ENCODE data around the gene NFATC2. TPM values are rescaled to one million over a fixed set of nuclear protein-coding genes. Genes with fewer than 3 reads are reported as not detected.

Gene NFATC2
- total and polyA plus RNA-seq, 2 experiments from 2014 or later, result 0.52 to 0.59 TPM

DNA sequence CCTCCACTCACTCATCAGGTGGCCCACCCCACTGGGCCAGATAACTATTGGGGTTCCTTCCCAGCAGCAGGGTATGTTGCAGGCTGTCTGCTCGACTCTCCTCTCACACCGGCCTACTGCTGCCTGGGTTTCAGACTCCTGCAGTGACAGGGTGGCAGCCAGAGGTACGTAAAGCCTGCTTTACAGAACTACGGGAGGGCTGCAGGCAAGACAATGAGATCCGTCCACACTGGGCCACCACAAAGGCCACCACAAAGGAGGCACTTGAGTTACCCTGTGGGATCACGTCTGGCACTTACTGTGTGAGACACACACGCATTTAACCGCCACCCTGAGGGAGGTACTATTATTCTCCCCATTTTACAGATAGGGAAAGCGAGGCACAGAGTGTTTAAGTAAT, 78.5 kb downstream of the NFATC2 start:
- H3K4me1 Mint-ChIP-seq, result peaks cover 7% of the 10 kb centered on the region
- H3K27me3 Mint-ChIP-seq (ENCODE audit: insufficient read depth, low read depth, poor library complexity), result peaks cover 14% of the 10 kb centered on the region
- Histone ChIP-seq H3K36me3 (ENCODE audit: insufficient read depth) (no peaks in the 10 kb centered on the region), H3K9me2 (ENCODE audit: insufficient read depth) (no peaks in the 10 kb centered on the region), H2AFZ (no peak overlapping the region), H3K4me2 (no peak overlapping the region), H4K20me1 (replicated peaks; ENCODE audit: insufficient read depth) (no peaks in the 10 kb centered on the region; the same call in 1 of the 2 replicates), H3F3A (replicated peaks; ENCODE audit: low read depth) (no peaks in the 10 kb centered on the region), H3K4me3 (no peak overlapping the region), H3K27me3 (ENCODE audit: insufficient read depth) (no peaks in the 10 kb centered on the region), H3K4me1 (ENCODE audit: insufficient read depth) (no peaks in the 10 kb centered on the region), H3K27ac (ENCODE audit: low read depth) (no peak overlapping the region), H3K79me2 (replicated peaks; ENCODE audit: insufficient read depth) (no peaks in the 10 kb centered on the region)
- ATAC-seq (peak; percentile 41; the same call in 2 of the 3 replicates), DNase-seq (ENCODE audit: low spot score) (no peak)
- no peak overlapping the region for H3K4me3 Mint-ChIP-seq
- TF ChIP-seq, protein P1, sequence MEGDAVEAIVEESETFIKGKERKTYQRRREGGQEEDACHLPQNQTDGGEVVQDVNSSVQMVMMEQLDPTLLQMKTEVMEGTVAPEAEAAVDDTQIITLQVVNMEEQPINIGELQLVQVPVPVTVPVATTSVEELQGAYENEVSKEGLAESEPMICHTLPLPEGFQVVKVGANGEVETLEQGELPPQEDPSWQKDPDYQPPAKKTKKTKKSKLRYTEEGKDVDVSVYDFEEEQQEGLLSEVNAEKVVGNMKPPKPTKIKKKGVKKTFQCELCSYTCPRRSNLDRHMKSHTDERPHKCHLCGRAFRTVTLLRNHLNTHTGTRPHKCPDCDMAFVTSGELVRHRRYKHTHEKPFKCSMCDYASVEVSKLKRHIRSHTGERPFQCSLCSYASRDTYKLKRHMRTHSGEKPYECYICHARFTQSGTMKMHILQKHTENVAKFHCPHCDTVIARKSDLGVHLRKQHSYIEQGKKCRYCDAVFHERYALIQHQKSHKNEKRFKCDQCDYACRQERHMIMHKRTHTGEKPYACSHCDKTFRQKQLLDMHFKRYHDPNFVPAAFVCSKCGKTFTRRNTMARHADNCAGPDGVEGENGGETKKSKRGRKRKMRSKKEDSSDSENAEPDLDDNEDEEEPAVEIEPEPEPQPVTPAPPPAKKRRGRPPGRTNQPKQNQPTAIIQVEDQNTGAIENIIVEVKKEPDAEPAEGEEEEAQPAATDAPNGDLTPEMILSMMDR (conservative IDR thresholded peaks at IDR 0.05; ENCODE audit: low read depth in 2 of 2), result no peak
- no peak overlapping the region; the same call in 1 of the 2 replicates for H3K27ac Mint-ChIP-seq
- H3K36me3 Mint-ChIP-seq (ENCODE audit: low read depth), result no peaks in the 10 kb centered on the region
- no peaks in the 10 kb centered on the region for H3K9me3 Mint-ChIP-seq

GRCh38 chr20:51463560-51463959, 79.0 kb downstream of the NFATC2 start:
- H3K4me1 ChIP-seq (ENCODE audit: insufficient read depth), result no peaks in the 10 kb centered on the region
- H3K27ac Mint-ChIP-seq, result no peak overlapping the region
- H3K9me2 ChIP-seq (ENCODE audit: insufficient read depth), result no peaks in the 10 kb centered on the region
- no peaks in the 10 kb centered on the region for H3K27me3 ChIP-seq (ENCODE audit: insufficient read depth)
- H3K27me3 Mint-ChIP-seq (ENCODE audit: insufficient read depth, low read depth, poor library complexity), result peaks cover 14% of the 10 kb centered on the region
- no peak overlapping the region for H3K27ac ChIP-seq (ENCODE audit: low read depth)
- no peak overlapping the region for H3K4me3 ChIP-seq
- peaks cover 7% of the 10 kb centered on the region for H3K4me1 Mint-ChIP-seq
- H3K36me3 Mint-ChIP-seq (ENCODE audit: low read depth), result no peaks in the 10 kb centered on the region
- no peaks in the 10 kb centered on the region for H3K36me3 ChIP-seq (ENCODE audit: insufficient read depth)
- H3K4me2 ChIP-seq, result no peak overlapping the region
- no peak overlapping the region for H3K4me3 Mint-ChIP-seq
- H2AFZ ChIP-seq, result no peak overlapping the region
- H3K9me3 Mint-ChIP-seq, result no peaks in the 10 kb centered on the region
- H4K20me1 ChIP-seq (replicated peaks; ENCODE audit: insufficient read depth), result no peaks in the 10 kb centered on the region; the same call in 1 of the 2 replicates
- no peaks in the 10 kb centered on the region for H3F3A ChIP-seq (replicated peaks; ENCODE audit: low read depth)
- H3K79me2 ChIP-seq (replicated peaks; ENCODE audit: insufficient read depth), result no peaks in the 10 kb centered on the region
- DNase-seq (ENCODE audit: low spot score) (no peak), ATAC-seq (no peak)
- TF ChIP-seq JUNB (IDR thresholded peaks at IDR 0.05; ENCODE audit: unreplicated experiment) (no peak), POLR2AphosphoS5 (IDR thresholded peaks at IDR 0.05; ENCODE audit: low read depth) (no peak), CREB1 (CRISPR knock-in tag; IDR thresholded peaks at IDR 0.05; ENCODE audit: low read depth) (no peak), ZNF331 (CRISPR knock-in tag; IDR thresholded peaks at IDR 0.05; ENCODE audit: low read depth) (no peak), EZH2phosphoT487 (IDR thresholded peaks at IDR 0.05; ENCODE audit: unreplicated experiment) (no peak), EZH2 (IDR thresholded peaks at IDR 0.05; ENCODE audit: low read depth, unreplicated experiment) (no peak), ZNF114 (CRISPR knock-in tag; IDR thresholded peaks at IDR 0.05) (no peak), STAT1 (IDR thresholded peaks at IDR 0.05; ENCODE audit: unreplicated experiment) (no peak)
- TF ChIP-seq, protein P2, sequence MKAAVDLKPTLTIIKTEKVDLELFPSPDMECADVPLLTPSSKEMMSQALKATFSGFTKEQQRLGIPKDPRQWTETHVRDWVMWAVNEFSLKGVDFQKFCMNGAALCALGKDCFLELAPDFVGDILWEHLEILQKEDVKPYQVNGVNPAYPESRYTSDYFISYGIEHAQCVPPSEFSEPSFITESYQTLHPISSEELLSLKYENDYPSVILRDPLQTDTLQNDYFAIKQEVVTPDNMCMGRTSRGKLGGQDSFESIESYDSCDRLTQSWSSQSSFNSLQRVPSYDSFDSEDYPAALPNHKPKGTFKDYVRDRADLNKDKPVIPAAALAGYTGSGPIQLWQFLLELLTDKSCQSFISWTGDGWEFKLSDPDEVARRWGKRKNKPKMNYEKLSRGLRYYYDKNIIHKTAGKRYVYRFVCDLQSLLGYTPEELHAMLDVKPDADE (IDR thresholded peaks at IDR 0.05), result no peak
- TF ChIP-seq, protein P1 (conservative IDR thresholded peaks at IDR 0.05; ENCODE audit: low read depth in 2 of 2), result no peak
- TF ChIP-seq, protein P3, sequence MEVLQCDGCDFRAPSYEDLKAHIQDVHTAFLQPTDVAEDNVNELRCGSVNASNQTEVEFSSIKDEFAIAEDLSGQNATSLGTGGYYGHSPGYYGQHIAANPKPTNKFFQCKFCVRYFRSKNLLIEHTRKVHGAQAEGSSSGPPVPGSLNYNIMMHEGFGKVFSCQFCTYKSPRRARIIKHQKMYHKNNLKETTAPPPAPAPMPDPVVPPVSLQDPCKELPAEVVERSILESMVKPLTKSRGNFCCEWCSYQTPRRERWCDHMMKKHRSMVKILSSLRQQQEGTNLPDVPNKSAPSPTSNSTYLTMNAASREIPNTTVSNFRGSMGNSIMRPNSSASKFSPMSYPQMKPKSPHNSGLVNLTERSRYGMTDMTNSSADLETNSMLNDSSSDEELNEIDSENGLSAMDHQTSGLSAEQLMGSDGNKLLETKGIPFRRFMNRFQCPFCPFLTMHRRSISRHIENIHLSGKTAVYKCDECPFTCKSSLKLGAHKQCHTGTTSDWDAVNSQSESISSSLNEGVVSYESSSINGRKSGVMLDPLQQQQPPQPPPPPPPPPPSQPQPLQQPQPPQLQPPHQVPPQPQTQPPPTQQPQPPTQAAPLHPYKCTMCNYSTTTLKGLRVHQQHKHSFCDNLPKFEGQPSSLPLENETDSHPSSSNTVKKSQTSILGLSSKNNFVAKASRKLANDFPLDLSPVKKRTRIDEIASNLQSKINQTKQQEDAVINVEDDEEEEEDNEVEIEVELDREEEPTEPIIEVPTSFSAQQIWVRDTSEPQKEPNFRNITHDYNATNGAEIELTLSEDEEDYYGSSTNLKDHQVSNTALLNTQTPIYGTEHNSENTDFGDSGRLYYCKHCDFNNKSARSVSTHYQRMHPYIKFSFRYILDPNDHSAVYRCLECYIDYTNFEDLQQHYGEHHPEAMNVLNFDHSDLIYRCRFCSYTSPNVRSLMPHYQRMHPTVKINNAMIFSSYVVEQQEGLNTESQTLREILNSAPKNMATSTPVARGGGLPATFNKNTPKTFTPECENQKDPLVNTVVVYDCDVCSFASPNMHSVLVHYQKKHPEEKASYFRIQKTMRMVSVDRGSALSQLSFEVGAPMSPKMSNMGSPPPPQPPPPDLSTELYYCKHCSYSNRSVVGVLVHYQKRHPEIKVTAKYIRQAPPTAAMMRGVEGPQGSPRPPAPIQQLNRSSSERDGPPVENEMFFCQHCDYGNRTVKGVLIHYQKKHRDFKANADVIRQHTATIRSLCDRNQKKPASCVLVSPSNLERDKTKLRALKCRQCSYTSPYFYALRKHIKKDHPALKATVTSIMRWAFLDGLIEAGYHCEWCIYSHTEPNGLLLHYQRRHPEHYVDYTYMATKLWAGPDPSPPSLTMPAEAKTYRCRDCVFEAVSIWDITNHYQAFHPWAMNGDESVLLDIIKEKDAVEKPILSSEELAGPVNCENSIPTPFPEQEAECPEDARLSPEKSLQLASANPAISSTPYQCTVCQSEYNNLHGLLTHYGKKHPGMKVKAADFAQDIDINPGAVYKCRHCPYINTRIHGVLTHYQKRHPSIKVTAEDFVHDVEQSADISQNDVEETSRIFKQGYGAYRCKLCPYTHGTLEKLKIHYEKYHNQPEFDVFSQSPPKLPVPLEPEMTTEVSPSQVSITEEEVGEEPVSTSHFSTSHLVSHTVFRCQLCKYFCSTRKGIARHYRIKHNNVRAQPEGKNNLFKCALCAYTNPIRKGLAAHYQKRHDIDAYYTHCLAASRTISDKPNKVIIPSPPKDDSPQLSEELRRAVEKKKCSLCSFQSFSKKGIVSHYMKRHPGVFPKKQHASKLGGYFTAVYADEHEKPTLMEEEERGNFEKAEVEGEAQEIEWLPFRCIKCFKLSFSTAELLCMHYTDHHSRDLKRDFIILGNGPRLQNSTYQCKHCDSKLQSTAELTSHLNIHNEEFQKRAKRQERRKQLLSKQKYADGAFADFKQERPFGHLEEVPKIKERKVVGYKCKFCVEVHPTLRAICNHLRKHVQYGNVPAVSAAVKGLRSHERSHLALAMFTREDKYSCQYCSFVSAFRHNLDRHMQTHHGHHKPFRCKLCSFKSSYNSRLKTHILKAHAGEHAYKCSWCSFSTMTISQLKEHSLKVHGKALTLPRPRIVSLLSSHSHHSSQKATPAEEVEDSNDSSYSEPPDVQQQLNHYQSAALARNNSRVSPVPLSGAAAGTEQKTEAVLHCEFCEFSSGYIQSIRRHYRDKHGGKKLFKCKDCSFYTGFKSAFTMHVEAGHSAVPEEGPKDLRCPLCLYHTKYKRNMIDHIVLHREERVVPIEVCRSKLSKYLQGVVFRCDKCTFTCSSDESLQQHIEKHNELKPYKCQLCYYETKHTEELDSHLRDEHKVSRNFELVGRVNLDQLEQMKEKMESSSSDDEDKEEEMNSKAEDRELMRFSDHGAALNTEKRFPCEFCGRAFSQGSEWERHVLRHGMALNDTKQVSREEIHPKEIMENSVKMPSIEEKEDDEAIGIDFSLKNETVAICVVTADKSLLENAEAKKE (CRISPR knock-in tag; IDR thresholded peaks at IDR 0.05), result no peak
